Fibroblast of skin of scalp (primary cell): ENCODE data around the gene SLC25A39.
"Not testable (repeated sequence)": the region's sequence is repeated elsewhere in the genome, so short reads cannot be mapped to it uniquely, and the experiment has no call there.

Experiments used
- DNase-seq: peaks from one replicate; pipeline ENCODE4 v3.0.0-alpha.2; 2013

SLC25A39 gene

GRCh38 chr17:44333371-44333770 is 8.7 kb upstream of the SLC25A39 start:
- DNase-seq = no peak

GRCh38 chr17:44331249-44331760 is 6.7 kb upstream of the SLC25A39 start:
- DNase-seq = peak; percentile 71

- not testable (repeated sequence) for DNase-seq
These were observed 5.6 kb upstream of the SLC25A39 start for GRCh38 chr17:44330263-44330662.

GRCh38 chr17:44329516-44329915 is 4.9 kb upstream of the SLC25A39 start:
- DNase-seq = not testable (repeated sequence)

GRCh38 chr17:44327715-44328449 is 3.3 kb upstream of the SLC25A39 start:
- no peak for DNase-seq

- DNase-seq = peak; percentile 99
These were observed 2.3 kb upstream of the SLC25A39 start for GRCh38 chr17:44326861-44327444.

- no peak for DNase-seq
These were observed 492 bp downstream of the SLC25A39 start for GRCh38 chr17:44324092-44324570.

- no peak for DNase-seq
These were observed 1.1 kb downstream of the SLC25A39 start for GRCh38 chr17:44323359-44324091.

- no peak for DNase-seq
These were observed 2.3 kb downstream of the SLC25A39 start for GRCh38 chr17:44322236-44322895.

GRCh38 chr17:44321246-44322120 is 3.1 kb downstream of the SLC25A39 start:
- DNase-seq = no peak

- DNase-seq = no peak
These were observed 4.6 kb downstream of the SLC25A39 start for GRCh38 chr17:44320066-44320465.

- no peak for DNase-seq
These were observed 6.3 kb downstream of the SLC25A39 start for GRCh38 chr17:44318077-44318892.

- no peak for DNase-seq
These were observed 7.1 kb downstream of the SLC25A39 start for GRCh38 chr17:44317545-44317944.

GRCh38 chr17:44315760-44316731 is 8.6 kb downstream of the SLC25A39 start:
- no peak for DNase-seq

GRCh38 chr17:44314869-44315661 is 9.6 kb downstream of the SLC25A39 start:
- DNase-seq = no peak

- no peak for DNase-seq
These were observed 10.1 kb downstream of the SLC25A39 start for GRCh38 chr17:44314524-44314868.

- DNase-seq = no peak
These were observed 10.6 kb downstream of the SLC25A39 start for GRCh38 chr17:44314031-44314430.

GRCh38 chr17:44312396-44313104 is 12.1 kb downstream of the SLC25A39 start:
- no peak for DNase-seq
